Left lung (tissue), 10 donors: ENCODE data around the gene DHRS9. TPM values are rescaled to one million over a fixed set of nuclear protein-coding genes. Genes with fewer than 3 reads are reported as not detected.
A peak's percentile ranks its signal among the peaks of the same experiment; 100 is the strongest.

Source experiments
- ATAC-seq: fragments of 200-7000 bp; cut with Tn5 transposase; one replicate; pipeline ENCODE4 v1.9.1; 2020; ENCODE audit warnings: moderate library complexity
- DNase-seq, 4 donors: peaks; one replicate each; pipeline ENCODE4 v3.0.0-alpha.2; 2013 to 2020
- H3K27ac ChIP-seq, 2 donors: fragments of 200-600 bp; sonication (generic) in 1 of 2; one replicate each; pipeline versions ENCODE4 v1.5.0 to v1.8.0; 2020 to 2021
- H3K27me3 ChIP-seq, 2 donors: fragments of 200-600 bp; sonication (generic) in 1 of 2; one replicate each; pipeline versions ENCODE4 v1.5.0 to v1.8.0; 2020 to 2021
- H3K36me3 ChIP-seq, 2 donors: fragments of 200-600 bp; sonication (generic) in 1 of 2; one replicate each; pipeline versions ENCODE4 v1.5.0 to v1.8.0; 2020 to 2021
- H3K4me1 ChIP-seq, 2 donors: fragments of 200-600 bp; one replicate each; pipeline ENCODE4 v1.8.0; 2021
- H3K4me3 ChIP-seq, 2 donors: fragments of 200-600 bp; sonication (generic) in 1 of 2; one replicate each; pipeline versions ENCODE4 v1.5.0 to v1.8.0; 2020 to 2021; ENCODE audit warnings: mild to moderate bottlenecking in 1 of 2
- H3K9me3 ChIP-seq, 2 donors: fragments of 200-600 bp; sonication (generic) in 1 of 2; one replicate each; pipeline versions ENCODE4 v1.5.0 to v1.8.0; 2020 to 2021
- intact Hi-C, 2 donors: fragments of 100-400 bp; cut with DNase I; formaldehyde crosslinking; loops; one replicate each; pipeline versions ENCODE4 v1.11.2 to v1.14.2; 2022
- polyA plus RNA-seq, 6 donors: library from polyadenylated mRNA; unstranded; fragments of 120-200 nt; gene quantifications; one replicate each; pipeline ENCODE4 v1.2.1, GENCODE V29; 2013; ENCODE audit not compliant: insufficient read length in 6 of 6
- total RNA-seq, 2 donors: library from RNA; stranded (reverse); fragmentation: NEBNext Ultra II Directional; extraction: Animal tissue kit (Norgen Biotek cat#: 25700); gene quantifications; one replicate each; pipeline ENCODE4 v1.2.1, GENCODE V29; 2021
- TF ChIP-seq, protein P1 (sequence below), 2 donors: fragments of 200-600 bp; sonication (generic) in 1 of 2; IDR thresholded peaks; one replicate each; pipeline versions ENCODE4 v1.5.0 to v1.8.0; 2021; ENCODE audit warnings: antibody characterized with exemption in 2 of 2
- donor health status: DM: no; HTN: yes; CAD: no.
- donor health status: DM: no; HTN: no; CAD: no.

Gene DHRS9
- total and polyA plus RNA-seq, 8 donors = 0.34 to 8.5 (median 0.68) TPM

DNA sequence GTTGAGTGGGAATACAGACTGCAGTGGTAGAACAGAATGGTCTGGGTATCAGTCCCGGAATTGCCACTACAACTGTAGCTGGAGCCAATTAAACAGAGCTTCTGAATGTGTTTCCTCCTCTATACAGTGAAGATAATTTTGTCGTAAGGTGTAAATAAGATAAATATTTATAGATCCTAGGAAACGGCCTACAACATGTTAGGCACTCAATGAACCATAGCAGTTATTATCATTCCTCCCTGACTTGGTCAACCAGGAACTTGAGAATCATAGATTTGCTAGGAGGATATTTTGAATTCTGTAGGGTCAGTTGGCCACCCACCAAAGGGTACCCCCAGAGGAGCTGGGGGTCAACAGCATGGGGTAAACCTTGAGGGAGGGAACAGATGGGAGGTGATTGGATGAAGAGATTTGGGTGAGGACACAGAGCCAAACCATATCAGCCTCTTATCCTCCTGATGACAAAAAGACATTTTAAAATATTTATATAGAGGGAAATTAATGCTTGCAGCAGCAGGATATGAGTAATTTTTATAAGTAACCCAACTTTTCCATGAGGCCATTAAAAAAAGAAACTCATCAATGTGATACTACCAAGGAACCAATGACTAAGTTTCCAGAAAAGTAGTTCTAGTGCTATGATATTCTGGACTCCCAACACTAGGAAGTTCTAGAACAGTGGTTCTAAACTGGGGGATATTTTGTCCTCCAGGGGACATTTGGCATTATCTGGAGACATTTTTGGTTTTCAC is 4.0 kb downstream of the DHRS9 start:
- TF ChIP-seq, protein P1, sequence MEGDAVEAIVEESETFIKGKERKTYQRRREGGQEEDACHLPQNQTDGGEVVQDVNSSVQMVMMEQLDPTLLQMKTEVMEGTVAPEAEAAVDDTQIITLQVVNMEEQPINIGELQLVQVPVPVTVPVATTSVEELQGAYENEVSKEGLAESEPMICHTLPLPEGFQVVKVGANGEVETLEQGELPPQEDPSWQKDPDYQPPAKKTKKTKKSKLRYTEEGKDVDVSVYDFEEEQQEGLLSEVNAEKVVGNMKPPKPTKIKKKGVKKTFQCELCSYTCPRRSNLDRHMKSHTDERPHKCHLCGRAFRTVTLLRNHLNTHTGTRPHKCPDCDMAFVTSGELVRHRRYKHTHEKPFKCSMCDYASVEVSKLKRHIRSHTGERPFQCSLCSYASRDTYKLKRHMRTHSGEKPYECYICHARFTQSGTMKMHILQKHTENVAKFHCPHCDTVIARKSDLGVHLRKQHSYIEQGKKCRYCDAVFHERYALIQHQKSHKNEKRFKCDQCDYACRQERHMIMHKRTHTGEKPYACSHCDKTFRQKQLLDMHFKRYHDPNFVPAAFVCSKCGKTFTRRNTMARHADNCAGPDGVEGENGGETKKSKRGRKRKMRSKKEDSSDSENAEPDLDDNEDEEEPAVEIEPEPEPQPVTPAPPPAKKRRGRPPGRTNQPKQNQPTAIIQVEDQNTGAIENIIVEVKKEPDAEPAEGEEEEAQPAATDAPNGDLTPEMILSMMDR (IDR thresholded peaks at IDR 0.05) = no peak
- H3K4me3 ChIP-seq = no peak overlapping the region
- H3K27ac ChIP-seq = peak overlapping the region in 1 of 2 donors; percentile 88
- peaks cover 0 to 15% of the 10 kb centered on the region in 2 donors for H3K4me1 ChIP-seq
- intact Hi-C loops = no loop called here
- ATAC-seq (no peak), DNase-seq (no peak)
- H3K36me3 ChIP-seq = no peaks in the 10 kb centered on the region
- H3K9me3 ChIP-seq = no peaks in the 10 kb centered on the region
- no peaks in the 10 kb centered on the region for H3K27me3 ChIP-seq

DNA sequence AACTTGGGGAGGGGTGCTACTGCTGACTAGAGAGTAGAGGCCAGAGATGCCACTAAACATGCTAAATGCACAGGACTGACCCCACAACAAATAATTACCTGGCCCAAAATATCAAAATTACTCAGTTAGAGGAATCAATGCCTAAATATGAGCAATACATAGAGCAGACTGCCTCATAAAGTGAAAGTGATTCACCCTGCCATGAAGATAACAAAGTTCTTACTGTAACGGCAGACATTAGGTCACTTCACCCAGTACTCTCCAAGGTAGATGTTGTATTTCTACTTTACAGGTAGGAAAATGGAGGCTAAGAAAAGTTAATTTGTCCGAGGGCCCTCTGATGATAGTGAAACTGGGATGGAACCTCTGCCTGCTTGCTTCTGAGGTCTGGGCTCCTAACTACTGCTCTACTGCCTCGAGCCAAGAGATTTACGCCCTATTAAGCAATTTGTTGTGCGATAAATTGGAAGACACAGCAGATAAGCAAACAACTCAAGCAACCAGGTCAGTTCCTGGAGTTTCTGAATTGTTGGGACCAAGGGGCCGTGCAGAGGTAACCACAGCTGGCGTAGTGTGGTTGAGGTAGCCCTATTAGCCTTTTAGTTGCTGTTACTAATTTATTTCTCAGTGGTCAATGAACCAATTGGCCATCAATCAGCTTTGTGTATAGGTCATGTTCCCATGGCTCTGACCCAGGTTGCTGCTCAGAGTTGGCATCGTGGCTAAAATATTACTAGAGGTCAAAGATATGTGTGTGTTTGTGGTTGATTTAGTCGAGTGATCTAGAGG is 4.8 kb downstream of the DHRS9 start:
- TF ChIP-seq, protein P1 (IDR thresholded peaks at IDR 0.05) = no peak
- H3K27me3 ChIP-seq = no peaks in the 10 kb centered on the region
- H3K4me1 ChIP-seq = peaks cover 0 to 17% of the 10 kb centered on the region in 2 donors
- H3K27ac ChIP-seq = peak overlapping the region in 1 of 2 donors; percentile 88
- ATAC-seq (no peak), DNase-seq (no peak)
- no peaks in the 10 kb centered on the region for H3K9me3 ChIP-seq
- no peaks in the 10 kb centered on the region for H3K36me3 ChIP-seq
- no peak overlapping the region for H3K4me3 ChIP-seq
- intact Hi-C loops = no loop called here

DNA sequence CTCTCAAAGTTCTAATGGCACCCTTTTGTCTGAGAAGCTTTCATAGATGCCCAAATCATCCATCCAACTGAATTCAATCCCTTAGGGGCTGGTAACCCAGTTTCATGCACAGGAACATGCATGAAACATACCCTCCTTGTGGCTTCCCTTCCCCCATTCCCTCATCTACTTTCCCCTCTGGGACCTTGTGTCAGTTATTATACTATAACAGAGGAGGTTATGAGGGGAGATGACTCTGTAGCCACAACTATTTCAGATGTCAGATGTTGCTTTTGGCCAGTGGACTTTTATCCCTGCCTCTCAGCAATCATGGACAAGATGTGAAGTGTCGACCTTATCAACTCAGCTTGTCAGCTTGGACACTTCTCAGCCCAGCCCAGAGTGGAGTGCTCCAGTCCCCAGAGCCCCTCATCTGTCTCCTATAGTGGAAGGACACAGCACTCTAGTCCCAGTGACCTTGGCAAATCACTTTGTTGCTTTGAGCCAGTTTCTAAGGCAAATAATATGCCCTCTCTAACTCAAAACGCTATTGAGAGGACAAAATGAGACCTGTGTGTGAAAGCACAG is 8.4 kb downstream of the DHRS9 start:
- H3K36me3 ChIP-seq = no peaks in the 10 kb centered on the region
- DNase-seq = no peak
- H3K27ac ChIP-seq = no peak overlapping the region
- intact Hi-C loops = no loop called here
- peaks cover 0 to 25% of the 10 kb centered on the region in 2 donors for H3K4me1 ChIP-seq
- TF ChIP-seq, protein P1 (IDR thresholded peaks at IDR 0.05) = no peak
- H3K9me3 ChIP-seq = no peaks in the 10 kb centered on the region
- no peaks in the 10 kb centered on the region for H3K27me3 ChIP-seq
- ATAC-seq = no peak
- no peak overlapping the region for H3K4me3 ChIP-seq

DNA sequence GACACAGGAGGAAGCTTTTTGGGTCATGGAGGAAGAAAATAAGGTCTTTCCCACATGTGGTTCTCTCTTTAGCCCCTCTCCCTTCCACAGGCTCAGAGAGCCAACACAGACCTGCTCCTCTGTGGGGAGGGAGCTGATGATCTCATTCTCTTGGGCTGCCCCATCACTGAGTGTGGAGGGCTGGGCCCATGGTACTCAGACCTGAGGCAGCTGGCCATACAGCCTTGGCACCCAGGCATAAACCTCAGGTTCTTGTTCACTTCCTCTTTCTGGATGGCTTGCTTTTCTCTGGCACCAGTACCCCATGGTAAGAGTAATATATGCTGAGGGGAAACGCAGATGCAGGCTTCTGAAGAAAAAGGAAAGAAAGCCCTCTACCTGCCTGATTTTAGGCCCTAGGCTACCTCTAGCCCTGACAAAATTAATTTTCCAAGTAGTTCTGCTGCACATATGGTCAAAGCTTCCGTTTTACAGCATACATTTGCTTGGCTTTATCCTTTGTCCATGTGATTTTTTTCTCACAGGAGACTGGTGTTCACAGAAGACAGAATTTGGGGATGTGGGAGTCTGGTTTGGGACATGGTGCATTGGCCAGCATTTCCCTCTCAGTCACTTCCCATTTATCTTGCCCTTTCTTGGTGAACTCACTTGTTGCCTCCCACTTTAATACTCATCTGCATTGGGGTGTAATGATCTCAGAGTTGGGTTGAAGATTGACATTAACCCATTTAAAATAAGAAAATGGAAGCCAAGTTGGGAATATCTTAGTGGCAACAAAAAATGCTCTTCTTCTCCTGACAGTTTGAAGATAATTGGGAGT is 11.1 kb downstream of the DHRS9 start:
- peak overlapping the region in 1 of 2 donors; percentile 66 for H3K27ac ChIP-seq
- ATAC-seq (peak; percentile 52), DNase-seq (peak in 1 of 4 donors; percentile 38)
- TF ChIP-seq, protein P1 (IDR thresholded peaks at IDR 0.05) = no peak
- H3K36me3 ChIP-seq = no peaks in the 10 kb centered on the region
- intact Hi-C loops = no loop called here
- no peak overlapping the region for H3K4me3 ChIP-seq
- no peaks in the 10 kb centered on the region for H3K27me3 ChIP-seq
- peaks cover 0 to 26% of the 10 kb centered on the region in 2 donors for H3K4me1 ChIP-seq
- no peaks in the 10 kb centered on the region for H3K9me3 ChIP-seq
